B cell (primary cell): ENCODE results near the gene MLANA.

Experiments used
- CTCF ChIP-seq: fragments of 200-600 bp; IDR thresholded peaks from one replicate; pipeline ENCODE4 v1.8.0; 2022; ENCODE audit warnings: antibody characterized with exemption, mild to moderate bottlenecking
- EZH2 ChIP-seq: IDR thresholded peaks from 2 replicates; pipeline ENCODE4 v1.6.1; 2012; ENCODE audit warnings: borderline replicate concordance, low read depth, mild to moderate bottlenecking, moderate library complexity, low read length; ENCODE audit not compliant: insufficient read depth, poor library complexity, severe bottlenecking

- TF ChIP-seq EZH2 (no peak), CTCF (no peak)
These were observed 47.5 kb upstream of the MLANA start for GRCh38 chr9:5842929-5843793.
